ENCODE results near the gene RCSD1.

DNA sequence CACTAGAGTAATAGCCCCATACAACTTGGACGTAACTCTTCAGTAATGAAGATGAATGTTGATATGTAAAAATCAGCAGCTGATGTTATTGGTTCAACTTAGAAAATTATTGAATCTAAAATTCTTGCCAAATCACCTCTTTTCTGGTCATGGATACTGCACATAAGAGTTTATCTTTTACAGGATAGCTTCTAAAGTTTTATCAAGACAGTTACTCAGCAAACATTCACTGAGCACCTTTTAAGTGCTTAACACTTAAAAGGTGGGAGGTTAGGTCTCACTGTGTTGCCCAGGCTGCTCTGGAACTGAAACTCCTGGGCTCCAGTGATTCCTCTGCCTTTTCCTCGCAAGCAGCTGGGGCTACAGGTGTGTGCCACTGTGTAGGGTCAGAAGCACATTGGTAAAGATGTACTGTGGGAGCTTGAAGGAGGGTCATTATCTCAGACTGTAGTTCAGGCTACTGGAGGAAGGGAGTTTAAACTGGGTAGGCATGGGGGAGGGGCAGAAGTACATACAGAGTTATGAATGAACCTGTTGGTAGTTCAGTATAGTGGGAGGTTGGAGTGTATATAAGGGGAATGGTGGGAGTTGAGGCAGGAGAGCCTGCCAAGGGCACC, 93.8 kb downstream of the RCSD1 start:
- TF ChIP-seq, protein P1, sequence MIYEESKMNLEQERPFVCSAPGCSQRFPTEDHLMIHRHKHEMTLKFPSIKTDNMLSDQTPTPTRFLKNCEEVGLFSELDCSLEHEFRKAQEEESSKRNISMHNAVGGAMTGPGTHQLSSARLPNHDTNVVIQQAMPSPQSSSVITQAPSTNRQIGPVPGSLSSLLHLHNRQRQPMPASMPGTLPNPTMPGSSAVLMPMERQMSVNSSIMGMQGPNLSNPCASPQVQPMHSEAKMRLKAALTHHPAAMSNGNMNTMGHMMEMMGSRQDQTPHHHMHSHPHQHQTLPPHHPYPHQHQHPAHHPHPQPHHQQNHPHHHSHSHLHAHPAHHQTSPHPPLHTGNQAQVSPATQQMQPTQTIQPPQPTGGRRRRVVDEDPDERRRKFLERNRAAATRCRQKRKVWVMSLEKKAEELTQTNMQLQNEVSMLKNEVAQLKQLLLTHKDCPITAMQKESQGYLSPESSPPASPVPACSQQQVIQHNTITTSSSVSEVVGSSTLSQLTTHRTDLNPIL (CRISPR knock-in tag; IDR thresholded peaks at IDR 0.05; ENCODE audit: low read depth): no peak
- TF ChIP-seq, protein P2, sequence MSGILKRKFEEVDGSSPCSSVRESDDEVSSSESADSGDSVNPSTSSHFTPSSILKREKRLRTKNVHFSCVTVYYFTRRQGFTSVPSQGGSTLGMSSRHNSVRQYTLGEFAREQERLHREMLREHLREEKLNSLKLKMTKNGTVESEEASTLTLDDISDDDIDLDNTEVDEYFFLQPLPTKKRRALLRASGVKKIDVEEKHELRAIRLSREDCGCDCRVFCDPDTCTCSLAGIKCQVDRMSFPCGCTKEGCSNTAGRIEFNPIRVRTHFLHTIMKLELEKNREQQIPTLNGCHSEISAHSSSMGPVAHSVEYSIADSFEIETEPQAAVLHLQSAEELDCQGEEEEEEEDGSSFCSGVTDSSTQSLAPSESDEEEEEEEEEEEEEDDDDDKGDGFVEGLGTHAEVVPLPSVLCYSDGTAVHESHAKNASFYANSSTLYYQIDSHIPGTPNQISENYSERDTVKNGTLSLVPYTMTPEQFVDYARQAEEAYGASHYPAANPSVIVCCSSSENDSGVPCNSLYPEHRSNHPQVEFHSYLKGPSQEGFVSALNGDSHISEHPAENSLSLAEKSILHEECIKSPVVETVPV (CRISPR knock-in tag; IDR thresholded peaks at IDR 0.05): no peak
- TF ChIP-seq TCF4 (CRISPR knock-in tag; IDR thresholded peaks at IDR 0.05; ENCODE audit: borderline replicate concordance): no peak
- no peak for TF ChIP-seq CSDC2 (CRISPR knock-in tag; IDR thresholded peaks at IDR 0.05)
- TF ChIP-seq ARNTL (CRISPR knock-in tag; IDR thresholded peaks at IDR 0.05; ENCODE audit: borderline replicate concordance, low read depth): no peak
- TF ChIP-seq, protein P3, sequence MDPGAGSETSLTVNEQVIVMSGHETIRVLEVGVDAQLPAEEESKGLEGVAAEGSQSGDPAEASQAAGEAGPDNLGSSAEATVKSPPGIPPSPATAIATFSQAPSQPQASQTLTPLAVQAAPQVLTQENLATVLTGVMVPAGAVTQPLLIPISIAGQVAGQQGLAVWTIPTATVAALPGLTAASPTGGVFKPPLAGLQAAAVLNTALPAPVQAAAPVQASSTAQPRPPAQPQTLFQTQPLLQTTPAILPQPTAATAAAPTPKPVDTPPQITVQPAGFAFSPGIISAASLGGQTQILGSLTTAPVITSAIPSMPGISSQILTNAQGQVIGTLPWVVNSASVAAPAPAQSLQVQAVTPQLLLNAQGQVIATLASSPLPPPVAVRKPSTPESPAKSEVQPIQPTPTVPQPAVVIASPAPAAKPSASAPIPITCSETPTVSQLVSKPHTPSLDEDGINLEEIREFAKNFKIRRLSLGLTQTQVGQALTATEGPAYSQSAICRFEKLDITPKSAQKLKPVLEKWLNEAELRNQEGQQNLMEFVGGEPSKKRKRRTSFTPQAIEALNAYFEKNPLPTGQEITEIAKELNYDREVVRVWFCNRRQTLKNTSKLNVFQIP (CRISPR knock-in tag; IDR thresholded peaks at IDR 0.05; ENCODE audit: borderline replicate concordance, low read depth): no peak
- TF ChIP-seq, protein P4, sequence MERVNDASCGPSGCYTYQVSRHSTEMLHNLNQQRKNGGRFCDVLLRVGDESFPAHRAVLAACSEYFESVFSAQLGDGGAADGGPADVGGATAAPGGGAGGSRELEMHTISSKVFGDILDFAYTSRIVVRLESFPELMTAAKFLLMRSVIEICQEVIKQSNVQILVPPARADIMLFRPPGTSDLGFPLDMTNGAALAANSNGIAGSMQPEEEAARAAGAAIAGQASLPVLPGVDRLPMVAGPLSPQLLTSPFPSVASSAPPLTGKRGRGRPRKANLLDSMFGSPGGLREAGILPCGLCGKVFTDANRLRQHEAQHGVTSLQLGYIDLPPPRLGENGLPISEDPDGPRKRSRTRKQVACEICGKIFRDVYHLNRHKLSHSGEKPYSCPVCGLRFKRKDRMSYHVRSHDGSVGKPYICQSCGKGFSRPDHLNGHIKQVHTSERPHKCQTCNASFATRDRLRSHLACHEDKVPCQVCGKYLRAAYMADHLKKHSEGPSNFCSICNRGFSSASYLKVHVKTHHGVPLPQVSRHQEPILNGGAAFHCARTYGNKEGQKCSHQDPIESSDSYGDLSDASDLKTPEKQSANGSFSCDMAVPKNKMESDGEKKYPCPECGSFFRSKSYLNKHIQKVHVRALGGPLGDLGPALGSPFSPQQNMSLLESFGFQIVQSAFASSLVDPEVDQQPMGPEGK (CRISPR knock-in tag; IDR thresholded peaks at IDR 0.05; ENCODE audit: borderline replicate concordance): no peak
- TF ChIP-seq ZFP30 (CRISPR knock-in tag; IDR thresholded peaks at IDR 0.05): no peak
- TF ChIP-seq OSR1 (CRISPR knock-in tag; IDR thresholded peaks at IDR 0.05): no peak
- TF ChIP-seq, protein P5, sequence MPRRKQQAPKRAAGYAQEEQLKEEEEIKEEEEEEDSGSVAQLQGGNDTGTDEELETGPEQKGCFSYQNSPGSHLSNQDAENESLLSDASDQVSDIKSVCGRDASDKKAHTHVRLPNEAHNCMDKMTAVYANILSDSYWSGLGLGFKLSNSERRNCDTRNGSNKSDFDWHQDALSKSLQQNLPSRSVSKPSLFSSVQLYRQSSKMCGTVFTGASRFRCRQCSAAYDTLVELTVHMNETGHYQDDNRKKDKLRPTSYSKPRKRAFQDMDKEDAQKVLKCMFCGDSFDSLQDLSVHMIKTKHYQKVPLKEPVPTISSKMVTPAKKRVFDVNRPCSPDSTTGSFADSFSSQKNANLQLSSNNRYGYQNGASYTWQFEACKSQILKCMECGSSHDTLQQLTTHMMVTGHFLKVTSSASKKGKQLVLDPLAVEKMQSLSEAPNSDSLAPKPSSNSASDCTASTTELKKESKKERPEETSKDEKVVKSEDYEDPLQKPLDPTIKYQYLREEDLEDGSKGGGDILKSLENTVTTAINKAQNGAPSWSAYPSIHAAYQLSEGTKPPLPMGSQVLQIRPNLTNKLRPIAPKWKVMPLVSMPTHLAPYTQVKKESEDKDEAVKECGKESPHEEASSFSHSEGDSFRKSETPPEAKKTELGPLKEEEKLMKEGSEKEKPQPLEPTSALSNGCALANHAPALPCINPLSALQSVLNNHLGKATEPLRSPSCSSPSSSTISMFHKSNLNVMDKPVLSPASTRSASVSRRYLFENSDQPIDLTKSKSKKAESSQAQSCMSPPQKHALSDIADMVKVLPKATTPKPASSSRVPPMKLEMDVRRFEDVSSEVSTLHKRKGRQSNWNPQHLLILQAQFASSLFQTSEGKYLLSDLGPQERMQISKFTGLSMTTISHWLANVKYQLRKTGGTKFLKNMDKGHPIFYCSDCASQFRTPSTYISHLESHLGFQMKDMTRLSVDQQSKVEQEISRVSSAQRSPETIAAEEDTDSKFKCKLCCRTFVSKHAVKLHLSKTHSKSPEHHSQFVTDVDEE (CRISPR knock-in tag; IDR thresholded peaks at IDR 0.05): no peak
- TF ChIP-seq ZC3H10 (CRISPR knock-in tag; IDR thresholded peaks at IDR 0.05): no peak
- TF ChIP-seq RARB (CRISPR knock-in tag; IDR thresholded peaks at IDR 0.05): no peak
- TF ChIP-seq GLIS3 (CRISPR knock-in tag; IDR thresholded peaks at IDR 0.05): no peak
- no peak for TF ChIP-seq TOX (CRISPR knock-in tag; IDR thresholded peaks at IDR 0.05; ENCODE audit: borderline replicate concordance)

Data from SK-N-SH treated with all-trans-retinoic acid at 6 μM for 48 hours (cell line).